Measurements from ENCODE around the gene OR51B4. TPM values are rescaled to one million over a fixed set of nuclear protein-coding genes. Genes with fewer than 3 reads are reported as not detected.

OR51B4 gene
- total RNA-seq, 2 experiments from 2014 or later = not detected

GRCh38 chr11:5288108-5288905, 13.4 kb downstream of the OR51B4 start:
- Mint-ChIP-seq H3K27ac (no peak overlapping the region), H3K4me3 (no peak overlapping the region), H3K4me1 (ENCODE audit: low read depth) (no peaks in the 10 kb centered on the region), H3K36me3 (ENCODE audit: low read depth) (no peaks in the 10 kb centered on the region), H3K9me3 (no peaks in the 10 kb centered on the region), H3K27me3 (peaks cover 2% of the 10 kb centered on the region)
- DNase-seq (no peak), ATAC-seq (no peak)
- ChIA-PET CTCF (interaction anchor here (1.5 kb wide), 1 partner anchor 55 kb away, joined by 3 read pairs; the partner anchor contains the start of gene OR51B5), POLR2A (no interaction called here)
- intact Hi-C loops (cut with micrococcal nuclease) = loop anchor here (10.0 kb wide), 1 partner anchor 164 kb away; no protein-coding TSS in a partner anchor
- no peak for TF ChIP-seq CTCF (IDR thresholded peaks at IDR 0.05)

GRCh38 chr11:5286901-5287300, 14.8 kb downstream of the OR51B4 start:
- Mint-ChIP-seq H3K4me3 (no peak overlapping the region), H3K27ac (no peak overlapping the region), H3K36me3 (ENCODE audit: low read depth) (no peaks in the 10 kb centered on the region), H3K4me1 (ENCODE audit: low read depth) (no peaks in the 10 kb centered on the region), H3K27me3 (peaks cover 1% of the 10 kb centered on the region), H3K9me3 (no peaks in the 10 kb centered on the region)
- CTCF ChIA-PET = no interaction called here
- POLR2A ChIA-PET = no interaction called here
- intact Hi-C loops (cut with micrococcal nuclease) = loop anchor here (10.0 kb wide), 1 partner anchor 162 kb away; no protein-coding TSS in a partner anchor
- no peak for TF ChIP-seq CTCF (IDR thresholded peaks at IDR 0.05)
- ATAC-seq = no peak
- no peak for DNase-seq

GRCh38 chr11:5286351-5286750, 15.4 kb downstream of the OR51B4 start:
- no peaks in the 10 kb centered on the region for H3K4me1 Mint-ChIP-seq (ENCODE audit: low read depth)
- POLR2A ChIA-PET = no interaction called here

GRCh38 chr11:5285703-5286340, 15.9 kb downstream of the OR51B4 start:
- H3K9me3 Mint-ChIP-seq = no peaks in the 10 kb centered on the region
- H3K27me3 Mint-ChIP-seq = peaks cover 1% of the 10 kb centered on the region
- ATAC-seq = no peak
- ChIA-PET CTCF (no interaction called here), POLR2A (no interaction called here)
- no peak for DNase-seq
- no peak for TF ChIP-seq CTCF (IDR thresholded peaks at IDR 0.05)
- no peak overlapping the region for H3K4me3 Mint-ChIP-seq
- no peaks in the 10 kb centered on the region for H3K36me3 Mint-ChIP-seq (ENCODE audit: low read depth)
- no peak overlapping the region for H3K27ac Mint-ChIP-seq
- intact Hi-C loops (cut with micrococcal nuclease) = loop anchor here (10.0 kb wide), 1 partner anchor 161 kb away; no protein-coding TSS in a partner anchor
- no peaks in the 10 kb centered on the region for H3K4me1 Mint-ChIP-seq (ENCODE audit: low read depth)

More at GRCh38 chr11:5286351-5286750, 15.4 kb downstream of the OR51B4 start:
- Mint-ChIP-seq H3K9me3 (no peaks in the 10 kb centered on the region), H3K27ac (no peak overlapping the region), H3K36me3 (ENCODE audit: low read depth) (no peaks in the 10 kb centered on the region), H3K4me3 (no peak overlapping the region), H3K27me3 (peaks cover 1% of the 10 kb centered on the region)
- CTCF ChIA-PET = no interaction called here
- DNase-seq = no peak
- no peak for ATAC-seq
- no peak for TF ChIP-seq CTCF (IDR thresholded peaks at IDR 0.05)
- intact Hi-C loops (cut with micrococcal nuclease) = loop anchor here (10.0 kb wide), 1 partner anchor 162 kb away; no protein-coding TSS in a partner anchor

GRCh38 chr11:5284637-5285036, 17.1 kb downstream of the OR51B4 start:
- DNase-seq (no peak), ATAC-seq (no peak)
- Mint-ChIP-seq H3K9me3 (no peaks in the 10 kb centered on the region), H3K4me3 (no peak overlapping the region), H3K36me3 (ENCODE audit: low read depth) (no peaks in the 10 kb centered on the region), H3K4me1 (ENCODE audit: low read depth) (no peaks in the 10 kb centered on the region), H3K27me3 (peaks cover 4% of the 10 kb centered on the region), H3K27ac (no peak overlapping the region)
- no peak for TF ChIP-seq CTCF (IDR thresholded peaks at IDR 0.05)
- ChIA-PET CTCF (no interaction called here), POLR2A (no interaction called here)
- intact Hi-C loops (cut with micrococcal nuclease) = loop anchor here (10.0 kb wide), 1 partner anchor 160 kb away; no protein-coding TSS in a partner anchor

Data from activated CD8-positive, alpha-beta T cell treated with anti-CD3 and anti-CD28 coated beads for 36 hours (primary cell).